Skeletal muscle satellite cell (primary cell): ENCODE results near the gene CYP27B1.

Experiments used
- H3K27me3 ChIP-seq: 2 replicates; pipeline ENCODE4 v1.7.0; 2013; ENCODE audit warnings: low read length; ENCODE audit not compliant: control insufficient read depth, insufficient read depth
- H3K36me3 ChIP-seq: 2 replicates; pipeline ENCODE4 v1.7.0; 2013; ENCODE audit warnings: mild to moderate bottlenecking, control low read depth, low read length; ENCODE audit not compliant: insufficient read depth
- H3K4me1 ChIP-seq: 2 replicates; pipeline ENCODE4 v1.7.0; 2013; ENCODE audit warnings: low read length; ENCODE audit not compliant: control insufficient read depth, insufficient read depth
- H3K4me2 ChIP-seq: 2 replicates; pipeline ENCODE4 v1.7.0; 2013; ENCODE audit warnings: mild to moderate bottlenecking, low read length
- H3K4me3 ChIP-seq: 2 replicates; pipeline ENCODE4 v1.7.0; 2013; ENCODE audit warnings: low read length
- H3K9ac ChIP-seq: 2 replicates; pipeline ENCODE4 v1.7.0; 2013; ENCODE audit warnings: mild to moderate bottlenecking, low read depth, low read length, moderate library complexity
- H3K9me3 ChIP-seq: replicated peaks from 2 replicates; pipeline ENCODE4 v1.7.0; 2013; ENCODE audit warnings: mild to moderate bottlenecking, control low read depth, low read length

Gene CYP27B1

DNA sequence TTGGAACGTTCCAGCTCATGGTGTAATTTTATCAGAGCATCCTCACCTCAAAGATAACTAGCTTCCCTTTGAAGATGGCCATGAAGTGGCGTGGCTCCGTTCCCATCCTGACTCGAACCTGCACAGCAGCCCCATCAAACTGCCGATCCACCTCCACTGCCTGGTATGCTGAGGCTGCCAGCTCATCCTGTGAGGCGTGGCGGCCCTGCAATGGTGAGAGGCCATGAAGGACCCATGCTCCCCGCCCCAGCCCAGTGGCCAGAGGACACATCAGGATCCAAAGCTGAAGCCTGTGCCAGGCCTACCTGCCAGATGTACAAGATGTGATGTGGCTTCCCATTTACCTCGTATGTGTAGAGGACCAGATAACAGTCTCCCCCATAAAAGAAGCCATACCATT, 40.4 kb upstream of the CYP27B1 start:
- peaks cover 36% of the 10 kb centered on the region for H3K36me3 ChIP-seq
- no peaks in the 10 kb centered on the region for H3K9me3 ChIP-seq
- H3K4me3 ChIP-seq, result no peak overlapping the region
- no peak overlapping the region for H3K4me2 ChIP-seq
- peaks cover 4% of the 10 kb centered on the region for H3K4me1 ChIP-seq
- no peak overlapping the region for H3K9ac ChIP-seq
- H3K27me3 ChIP-seq, result no peaks in the 10 kb centered on the region

DNA sequence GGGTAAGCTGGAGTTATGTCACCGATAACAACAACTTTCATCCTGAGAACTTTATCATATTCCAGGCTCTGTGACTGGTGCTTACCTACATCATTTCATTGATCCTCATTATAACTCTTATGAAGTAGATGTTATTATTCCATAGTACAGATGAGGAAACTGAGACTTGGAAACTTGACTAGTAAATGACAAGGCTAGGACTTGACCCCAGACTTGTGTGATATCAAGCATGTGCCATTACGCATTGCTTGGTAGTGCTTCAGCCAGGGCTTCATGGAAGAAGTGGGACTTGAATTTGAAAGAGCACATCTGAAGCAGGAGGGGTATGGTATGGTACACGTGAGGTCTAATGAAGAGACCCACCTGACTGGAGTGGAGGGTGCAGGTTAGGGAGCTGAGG, 39.8 kb upstream of the CYP27B1 start:
- Histone ChIP-seq H3K36me3 (peaks cover 42% of the 10 kb centered on the region), H3K9ac (no peak overlapping the region), H3K4me3 (no peak overlapping the region), H3K9me3 (no peaks in the 10 kb centered on the region), H3K4me2 (no peak overlapping the region), H3K4me1 (peaks cover 4% of the 10 kb centered on the region), H3K27me3 (no peaks in the 10 kb centered on the region)

DNA sequence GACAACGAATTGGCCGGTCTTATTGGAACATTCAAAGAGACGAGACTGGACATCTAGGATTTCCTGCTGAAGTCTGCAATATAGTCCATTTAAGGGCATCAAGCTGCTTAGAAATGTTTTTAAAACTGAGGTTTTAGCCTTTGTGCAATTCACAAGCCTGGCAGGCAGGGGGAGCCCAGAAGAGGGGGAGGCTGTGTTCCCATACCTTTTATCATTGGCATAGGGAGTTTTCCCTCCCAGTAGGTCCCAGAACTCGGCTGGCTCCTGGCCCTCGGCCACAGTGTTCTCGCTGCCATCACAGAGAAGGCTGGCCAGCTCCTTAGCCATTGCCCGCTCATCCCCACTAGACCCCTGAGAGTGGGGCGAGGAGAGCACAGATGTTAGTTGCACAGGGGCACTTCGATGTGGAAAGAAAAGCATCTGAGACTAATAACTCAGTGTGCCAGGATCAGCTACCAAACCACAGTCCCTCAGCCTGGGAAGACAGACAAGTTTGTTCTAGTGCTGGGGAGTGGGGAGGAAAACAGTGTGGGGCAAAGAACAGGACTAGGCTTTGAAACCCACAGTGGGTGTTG, 36.5 kb upstream of the CYP27B1 start:
- no peak overlapping the region for H3K4me2 ChIP-seq
- H3K4me3 ChIP-seq, result no peak overlapping the region
- peaks cover 51% of the 10 kb centered on the region for H3K36me3 ChIP-seq
- no peaks in the 10 kb centered on the region for H3K9me3 ChIP-seq
- no peaks in the 10 kb centered on the region for H3K27me3 ChIP-seq
- H3K4me1 ChIP-seq, result no peaks in the 10 kb centered on the region
- no peak overlapping the region for H3K9ac ChIP-seq

DNA sequence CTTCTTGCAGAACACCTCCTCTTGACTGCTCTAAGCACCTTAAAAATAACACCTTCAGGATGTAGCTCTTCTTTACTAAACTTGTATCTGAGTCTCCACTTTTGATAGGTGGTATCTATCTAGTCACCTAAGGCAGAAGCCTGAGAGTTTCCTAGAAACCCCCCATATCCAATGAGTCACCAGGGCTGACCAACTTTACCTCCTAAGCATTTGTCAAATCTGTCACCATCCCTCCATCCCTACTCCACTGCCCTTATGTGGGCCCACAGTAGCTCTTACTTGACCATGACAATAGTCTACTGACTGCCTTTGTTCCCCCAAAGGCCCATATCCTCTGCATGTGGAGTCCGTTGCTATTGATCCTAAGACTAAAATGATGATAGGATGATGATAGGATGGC, 35.7 kb upstream of the CYP27B1 start:
- H3K36me3 ChIP-seq, result peaks cover 51% of the 10 kb centered on the region

DNA sequence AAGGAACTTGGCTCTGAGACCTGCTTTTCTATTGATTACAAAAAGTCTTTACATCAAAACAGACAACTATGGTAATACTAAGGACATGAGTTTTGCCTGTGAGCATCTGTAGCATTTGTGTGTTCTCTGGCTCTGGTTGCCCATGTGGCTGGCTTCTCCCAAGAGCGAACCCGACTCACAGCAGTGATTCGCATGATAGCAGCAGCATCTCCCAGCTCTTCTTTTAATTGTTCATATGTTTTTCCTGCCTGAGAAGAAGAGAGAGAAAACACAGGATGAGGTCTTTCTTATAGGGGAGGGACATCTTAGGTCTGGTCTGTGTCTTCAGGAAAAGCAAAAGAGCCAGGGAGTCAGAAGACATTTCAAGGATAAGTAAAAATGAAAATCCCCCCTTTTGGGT, 34.1 kb upstream of the CYP27B1 start:
- Histone ChIP-seq H3K4me2 (no peak overlapping the region), H3K36me3 (peaks cover 53% of the 10 kb centered on the region), H3K27me3 (no peaks in the 10 kb centered on the region), H3K9ac (no peak overlapping the region), H3K4me3 (no peak overlapping the region), H3K4me1 (no peaks in the 10 kb centered on the region), H3K9me3 (no peaks in the 10 kb centered on the region)

More for the DNA sequence above, 35.7 kb upstream of the CYP27B1 start:
- Histone ChIP-seq H3K4me1 (no peaks in the 10 kb centered on the region), H3K9ac (no peak overlapping the region), H3K27me3 (no peaks in the 10 kb centered on the region), H3K4me2 (no peak overlapping the region), H3K9me3 (no peaks in the 10 kb centered on the region), H3K4me3 (no peak overlapping the region)

DNA sequence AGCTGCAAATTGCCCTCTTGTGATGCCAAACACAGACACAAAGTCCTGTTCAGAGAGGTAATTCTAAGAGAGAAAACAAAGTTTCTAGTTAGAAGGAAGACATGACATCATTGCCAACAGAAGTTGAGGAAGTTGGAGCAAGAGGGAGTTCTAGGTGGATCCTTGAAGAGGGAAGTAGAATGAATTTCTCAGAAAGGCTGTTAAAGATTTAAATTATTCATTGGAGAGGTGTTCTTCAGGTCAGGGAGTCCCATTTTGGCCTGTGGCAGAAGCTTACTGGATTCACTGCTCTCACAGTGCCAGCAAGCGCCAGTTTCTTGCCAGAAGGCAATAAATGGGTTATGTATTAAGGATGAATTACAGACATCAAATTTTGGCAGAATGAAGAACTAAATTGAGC, 31.1 kb upstream of the CYP27B1 start:
- Histone ChIP-seq H3K27me3 (no peaks in the 10 kb centered on the region), H3K4me1 (peaks cover 11% of the 10 kb centered on the region), H3K9ac (no peak overlapping the region), H3K4me3 (no peak overlapping the region), H3K36me3 (peaks cover 54% of the 10 kb centered on the region), H3K9me3 (no peaks in the 10 kb centered on the region), H3K4me2 (no peak overlapping the region)

DNA sequence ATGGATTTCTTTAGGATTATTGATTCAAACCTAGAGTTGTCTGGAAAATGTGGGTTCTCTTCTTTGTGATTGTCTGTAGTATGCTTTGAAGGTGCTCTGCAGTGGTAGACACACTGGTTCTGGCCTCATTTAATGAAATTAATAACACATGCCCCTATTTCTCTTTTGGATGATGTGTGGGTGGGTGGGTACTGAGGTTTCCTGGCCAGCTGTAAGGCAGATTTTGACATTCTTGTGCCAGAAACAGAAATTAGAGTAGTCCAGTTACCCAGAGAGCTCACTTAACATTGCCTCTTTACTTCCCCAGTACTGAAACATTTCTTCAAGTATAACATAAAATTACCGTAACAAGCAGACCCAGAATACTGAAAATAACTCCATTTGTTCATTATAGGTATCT, 30.1 kb upstream of the CYP27B1 start:
- H3K36me3 ChIP-seq, result peaks cover 54% of the 10 kb centered on the region
- no peak overlapping the region for H3K4me3 ChIP-seq
- no peak overlapping the region for H3K4me2 ChIP-seq
- H3K27me3 ChIP-seq, result no peaks in the 10 kb centered on the region
- H3K9ac ChIP-seq, result no peak overlapping the region
- no peaks in the 10 kb centered on the region for H3K9me3 ChIP-seq
- H3K4me1 ChIP-seq, result peaks cover 11% of the 10 kb centered on the region

DNA sequence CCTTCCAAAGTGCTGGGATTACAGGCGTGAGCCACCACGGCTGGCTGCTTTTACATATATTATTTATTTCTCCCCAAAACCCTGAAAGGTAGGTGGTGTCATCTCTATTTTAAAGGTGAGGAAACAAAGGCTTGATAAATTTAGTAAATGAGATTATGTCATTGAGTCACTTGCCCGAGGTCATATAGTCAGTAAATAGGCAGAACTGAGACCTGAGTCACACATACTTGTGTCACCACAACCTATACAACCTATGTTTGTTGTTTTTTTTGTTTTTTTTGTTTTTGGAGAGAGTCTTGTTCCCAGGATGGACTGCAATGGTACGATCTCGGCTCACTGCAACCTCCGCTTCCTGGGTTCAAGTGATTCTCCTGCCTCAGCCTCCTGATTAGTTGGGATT, 28.5 kb upstream of the CYP27B1 start:
- no peak overlapping the region for H3K4me3 ChIP-seq
- no peak overlapping the region for H3K9ac ChIP-seq
- peaks cover 11% of the 10 kb centered on the region for H3K4me1 ChIP-seq
- peaks cover 54% of the 10 kb centered on the region for H3K36me3 ChIP-seq
- no peak overlapping the region for H3K4me2 ChIP-seq
- no peaks in the 10 kb centered on the region for H3K9me3 ChIP-seq
- no peaks in the 10 kb centered on the region for H3K27me3 ChIP-seq

DNA sequence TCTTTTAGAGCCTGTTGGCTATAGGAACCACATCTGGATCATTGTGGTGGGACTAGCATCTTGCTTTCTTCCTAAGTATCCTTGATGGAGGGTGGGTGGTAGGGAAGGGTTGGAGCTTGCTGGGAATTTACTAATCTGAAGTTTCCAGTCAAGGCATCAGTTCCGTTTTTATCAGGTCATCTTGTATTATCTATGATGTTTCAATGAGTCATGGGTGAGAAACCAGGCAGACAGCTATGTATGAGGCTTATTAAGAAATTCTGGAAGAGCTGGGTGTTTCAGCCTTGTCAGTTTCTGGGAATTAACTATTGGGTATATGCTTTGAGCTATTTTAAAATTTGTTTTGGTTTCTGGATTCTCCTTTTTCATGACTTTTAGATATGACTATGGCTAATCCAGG, 27.0 kb upstream of the CYP27B1 start:
- H3K36me3 ChIP-seq, result peaks cover 41% of the 10 kb centered on the region
- H3K9ac ChIP-seq, result peak overlapping the region; percentile 45

DNA sequence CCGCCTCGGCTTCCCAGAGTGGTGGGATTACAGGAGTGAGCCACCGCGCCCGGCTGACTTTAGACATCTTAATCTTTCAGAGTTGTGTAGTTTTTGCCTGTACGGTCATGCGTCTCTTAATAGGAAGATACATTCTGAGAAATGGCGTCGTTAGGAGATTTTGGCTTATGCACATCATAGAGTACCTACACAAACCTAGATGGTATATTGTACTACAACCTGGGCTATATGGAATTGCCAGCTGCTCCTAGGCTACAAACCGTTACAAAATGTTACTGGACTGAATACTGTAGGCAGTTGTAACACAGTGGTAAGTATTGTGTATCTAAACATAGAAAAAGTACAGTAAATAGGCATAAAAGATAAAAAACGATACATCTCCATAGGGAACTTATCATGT, 17.0 kb upstream of the CYP27B1 start:
- no peaks in the 10 kb centered on the region for H3K9me3 ChIP-seq
- peaks cover 32% of the 10 kb centered on the region for H3K36me3 ChIP-seq
- peaks cover 3% of the 10 kb centered on the region for H3K4me1 ChIP-seq
- H3K4me2 ChIP-seq, result peak overlapping the region; percentile 49
- no peak overlapping the region for H3K9ac ChIP-seq
- no peak overlapping the region for H3K4me3 ChIP-seq
- H3K27me3 ChIP-seq, result no peaks in the 10 kb centered on the region

More for the DNA sequence above, 27.0 kb upstream of the CYP27B1 start:
- H3K27me3 ChIP-seq, result no peaks in the 10 kb centered on the region
- peak overlapping the region; percentile 39 for H3K4me2 ChIP-seq
- no peak overlapping the region for H3K4me3 ChIP-seq
- H3K4me1 ChIP-seq, result peaks cover 11% of the 10 kb centered on the region
- H3K9me3 ChIP-seq, result no peaks in the 10 kb centered on the region

DNA sequence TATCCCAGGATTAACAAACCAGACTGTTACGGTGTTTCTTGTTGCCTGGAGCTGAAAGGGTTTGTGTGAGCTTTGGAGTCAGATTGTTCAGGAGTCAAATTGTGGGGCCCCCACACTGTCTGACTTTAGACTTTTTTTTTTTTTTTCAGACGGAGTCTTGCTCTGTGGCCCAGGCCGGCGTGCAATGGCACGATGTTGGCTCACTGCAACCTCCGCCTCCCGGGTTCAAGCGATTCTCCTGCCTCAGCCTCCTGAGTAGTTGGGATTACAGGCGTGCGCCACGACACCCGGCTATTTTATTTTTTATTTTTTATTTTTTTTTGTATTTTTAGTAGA, 16.6 kb upstream of the CYP27B1 start:
- peaks cover 32% of the 10 kb centered on the region for H3K36me3 ChIP-seq
- H3K9ac ChIP-seq, result peak overlapping the region; percentile 92
- no peaks in the 10 kb centered on the region for H3K9me3 ChIP-seq

DNA sequence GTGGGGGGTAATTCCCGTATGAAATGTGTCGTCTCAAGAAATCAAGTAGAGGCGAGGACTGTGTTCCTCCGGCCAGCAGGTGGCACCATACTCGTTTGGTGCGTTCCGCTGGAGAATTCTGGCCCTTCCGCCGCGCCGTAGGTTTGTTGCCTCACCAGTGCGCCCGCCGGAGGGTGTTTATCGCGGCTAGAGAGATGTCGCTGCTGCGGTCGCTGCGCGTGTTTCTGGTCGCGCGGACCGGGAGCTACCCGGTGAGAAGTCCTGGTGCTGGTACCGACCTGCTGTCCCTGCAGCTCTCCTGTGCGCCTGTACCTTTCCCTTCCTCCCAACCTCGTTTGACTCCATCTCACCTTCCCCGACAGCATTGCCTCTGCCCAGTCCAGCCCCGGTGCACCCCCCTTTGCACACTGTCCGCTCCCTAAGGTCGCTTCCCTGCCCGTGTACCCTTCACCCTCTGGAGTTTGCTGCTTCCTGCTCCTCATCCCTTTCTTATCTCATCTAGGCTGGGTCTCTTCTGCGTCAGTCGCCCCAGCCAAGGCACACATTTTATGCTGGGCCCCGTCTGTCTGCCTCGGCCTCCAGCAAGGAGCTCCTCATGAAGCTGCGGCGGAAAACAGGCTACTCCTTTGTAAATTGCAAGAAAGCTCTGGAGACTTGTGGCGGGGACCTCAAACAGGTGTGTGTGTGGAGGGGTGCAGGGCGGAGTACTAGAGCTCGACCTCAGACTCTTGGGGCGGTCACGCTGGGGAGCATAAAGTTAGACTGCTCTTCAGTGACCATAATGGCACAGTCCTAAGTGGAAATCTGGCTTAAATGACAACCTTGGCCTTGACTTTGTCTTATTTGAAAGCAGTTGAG, 16.0 kb upstream of the CYP27B1 start, which contains the start of gene TSFM:
TSS of gene TSFM (plus strand) at position 180 of the 858 bp plus-strand sequence. CDS start at position 195, 15 bp downstream.
- H3K9me3 ChIP-seq, result no peaks in the 10 kb centered on the region
- peaks cover 32% of the 10 kb centered on the region for H3K36me3 ChIP-seq
- peak within 1 kb of the TSS; percentile 96 for H3K4me2 ChIP-seq
- H3K4me3 ChIP-seq, result peak within 1 kb of the TSS; percentile 88
- H3K4me1 ChIP-seq, result peaks cover 3% of the 10 kb centered on the region
- H3K27me3 ChIP-seq, result no peaks in the 10 kb centered on the region
- peak within 1 kb of the TSS; percentile 92 for H3K9ac ChIP-seq

More for the DNA sequence above, 16.6 kb upstream of the CYP27B1 start:
- Histone ChIP-seq H3K27me3 (no peaks in the 10 kb centered on the region), H3K4me2 (peak overlapping the region; percentile 96), H3K4me1 (peaks cover 3% of the 10 kb centered on the region), H3K4me3 (peak overlapping the region; percentile 88)
